K562 (cell line): ENCODE measurements around the gene RNF44. TPM values are rescaled to one million over a fixed set of nuclear protein-coding genes. Genes with fewer than 3 reads are reported as not detected.

ENCODE experiments used
- KAT2B ChIP-seq: IDR thresholded peaks from one replicate; pipeline ENCODE4 v1.6.1; 2012; ENCODE audit warnings: low read depth, mild to moderate bottlenecking, control low read depth, inconsistent platforms, low read length, moderate library complexity
- KDM2B ChIP-seq: fragments of 250-450 bp; sonication (Bioruptor Pico); IDR thresholded peaks from 2 replicates; pipeline ENCODE4 v1.8.0; 2021; ENCODE audit warnings: mild to moderate bottlenecking, moderate library complexity
- ZBTB49 ChIP-seq: sonication (generic); formaldehyde crosslinking; IDR thresholded peaks from 2 replicates; pipeline ENCODE4 v1.8.0; 2022; ENCODE audit warnings: missing genetic modification reagents, mild to moderate bottlenecking, borderline replicate concordance
- polyA plus RNA-seq, 8 experiments: library from polyadenylated mRNA; depleted of rRNA in 4 of 8; stranded (reverse) in 5 of 8; unstranded in 3 of 8; fragments of >200 nt; fragmentation: Nextera tagmentation in 2 of 8; fragmentation: Illumina TruSeq in 1 of 8; extraction: Ambion mirVana in 2 of 8; extraction: Trizol in 1 of 8; gene quantifications; 2 replicates each; pipeline versions ENCODE4 v1.2.1 to v1.2.3, GENCODE V29; 2011 to 2014; ENCODE audit warnings: inconsistent platforms in 1 of 8, missing spikeins in 1 of 8
- total RNA-seq, 7 experiments: library from RNA; depleted of rRNA in 6 of 7; stranded (reverse); fragments of >200 nt in 6 of 7; fragmentation: Illumina TruSeq in 2 of 7; extraction: Trizol in 2 of 7; gene quantifications; 2 replicates each; pipeline versions ENCODE4 v1.2.1 to v1.2.3, GENCODE V29; 2011 to 2021; ENCODE audit warnings: low replicate concordance in 1 of 7
- TF ChIP-seq, protein P1 (sequence below): fragments of 200-600 bp; sonication (generic); IDR thresholded peaks from one replicate; pipeline ENCODE4 v1.6.1; 2012; ENCODE audit warnings: mild to moderate bottlenecking, low read depth, low read length, inconsistent platforms
- TF ChIP-seq, protein P2 (sequence below), 2 experiments: fragments of 450-650 bp; formaldehyde crosslinking in 1 of 2; IDR thresholded peaks; 2 replicates each; pipeline versions ENCODE4 v1.4.0 to v1.6.1; 2014 to 2020; ENCODE audit warnings: mild to moderate bottlenecking in 2 of 2, borderline replicate concordance in 1 of 2, low read depth in 1 of 2

The RNF44 gene
- total and polyA plus RNA-seq, 9 of the 15 experiments (the other 6 are each of a cell fraction or from before 2014, with no cell fraction given) = 1.6 to 82.6 (median 7.4) TPM

DNA sequence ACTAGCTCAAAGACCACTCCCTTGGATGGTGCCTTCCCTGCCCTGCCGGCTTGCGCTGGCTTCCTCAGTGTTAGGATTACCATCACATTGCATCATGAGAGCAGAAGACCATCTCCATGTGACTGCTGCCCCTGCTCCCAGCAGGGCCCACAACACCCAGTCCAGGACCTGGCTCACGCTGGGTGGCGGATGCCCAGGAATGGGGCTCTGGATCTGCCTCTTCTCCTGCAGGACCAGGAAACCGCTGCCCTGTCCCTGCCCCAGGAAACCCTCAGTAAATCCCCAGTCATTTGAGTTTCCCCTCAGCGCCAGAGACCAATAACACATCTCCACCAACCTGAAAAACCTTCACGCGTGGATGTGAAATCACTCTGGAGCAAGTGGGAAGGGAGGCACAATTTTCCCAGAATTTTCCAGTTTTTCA, 3.3 kb upstream of the RNF44 start (continued):
- no peak for TF ChIP-seq ZBTB49 (CRISPR knock-in tag)
- no peak for TF ChIP-seq KAT2B
- TF ChIP-seq, protein P1, sequence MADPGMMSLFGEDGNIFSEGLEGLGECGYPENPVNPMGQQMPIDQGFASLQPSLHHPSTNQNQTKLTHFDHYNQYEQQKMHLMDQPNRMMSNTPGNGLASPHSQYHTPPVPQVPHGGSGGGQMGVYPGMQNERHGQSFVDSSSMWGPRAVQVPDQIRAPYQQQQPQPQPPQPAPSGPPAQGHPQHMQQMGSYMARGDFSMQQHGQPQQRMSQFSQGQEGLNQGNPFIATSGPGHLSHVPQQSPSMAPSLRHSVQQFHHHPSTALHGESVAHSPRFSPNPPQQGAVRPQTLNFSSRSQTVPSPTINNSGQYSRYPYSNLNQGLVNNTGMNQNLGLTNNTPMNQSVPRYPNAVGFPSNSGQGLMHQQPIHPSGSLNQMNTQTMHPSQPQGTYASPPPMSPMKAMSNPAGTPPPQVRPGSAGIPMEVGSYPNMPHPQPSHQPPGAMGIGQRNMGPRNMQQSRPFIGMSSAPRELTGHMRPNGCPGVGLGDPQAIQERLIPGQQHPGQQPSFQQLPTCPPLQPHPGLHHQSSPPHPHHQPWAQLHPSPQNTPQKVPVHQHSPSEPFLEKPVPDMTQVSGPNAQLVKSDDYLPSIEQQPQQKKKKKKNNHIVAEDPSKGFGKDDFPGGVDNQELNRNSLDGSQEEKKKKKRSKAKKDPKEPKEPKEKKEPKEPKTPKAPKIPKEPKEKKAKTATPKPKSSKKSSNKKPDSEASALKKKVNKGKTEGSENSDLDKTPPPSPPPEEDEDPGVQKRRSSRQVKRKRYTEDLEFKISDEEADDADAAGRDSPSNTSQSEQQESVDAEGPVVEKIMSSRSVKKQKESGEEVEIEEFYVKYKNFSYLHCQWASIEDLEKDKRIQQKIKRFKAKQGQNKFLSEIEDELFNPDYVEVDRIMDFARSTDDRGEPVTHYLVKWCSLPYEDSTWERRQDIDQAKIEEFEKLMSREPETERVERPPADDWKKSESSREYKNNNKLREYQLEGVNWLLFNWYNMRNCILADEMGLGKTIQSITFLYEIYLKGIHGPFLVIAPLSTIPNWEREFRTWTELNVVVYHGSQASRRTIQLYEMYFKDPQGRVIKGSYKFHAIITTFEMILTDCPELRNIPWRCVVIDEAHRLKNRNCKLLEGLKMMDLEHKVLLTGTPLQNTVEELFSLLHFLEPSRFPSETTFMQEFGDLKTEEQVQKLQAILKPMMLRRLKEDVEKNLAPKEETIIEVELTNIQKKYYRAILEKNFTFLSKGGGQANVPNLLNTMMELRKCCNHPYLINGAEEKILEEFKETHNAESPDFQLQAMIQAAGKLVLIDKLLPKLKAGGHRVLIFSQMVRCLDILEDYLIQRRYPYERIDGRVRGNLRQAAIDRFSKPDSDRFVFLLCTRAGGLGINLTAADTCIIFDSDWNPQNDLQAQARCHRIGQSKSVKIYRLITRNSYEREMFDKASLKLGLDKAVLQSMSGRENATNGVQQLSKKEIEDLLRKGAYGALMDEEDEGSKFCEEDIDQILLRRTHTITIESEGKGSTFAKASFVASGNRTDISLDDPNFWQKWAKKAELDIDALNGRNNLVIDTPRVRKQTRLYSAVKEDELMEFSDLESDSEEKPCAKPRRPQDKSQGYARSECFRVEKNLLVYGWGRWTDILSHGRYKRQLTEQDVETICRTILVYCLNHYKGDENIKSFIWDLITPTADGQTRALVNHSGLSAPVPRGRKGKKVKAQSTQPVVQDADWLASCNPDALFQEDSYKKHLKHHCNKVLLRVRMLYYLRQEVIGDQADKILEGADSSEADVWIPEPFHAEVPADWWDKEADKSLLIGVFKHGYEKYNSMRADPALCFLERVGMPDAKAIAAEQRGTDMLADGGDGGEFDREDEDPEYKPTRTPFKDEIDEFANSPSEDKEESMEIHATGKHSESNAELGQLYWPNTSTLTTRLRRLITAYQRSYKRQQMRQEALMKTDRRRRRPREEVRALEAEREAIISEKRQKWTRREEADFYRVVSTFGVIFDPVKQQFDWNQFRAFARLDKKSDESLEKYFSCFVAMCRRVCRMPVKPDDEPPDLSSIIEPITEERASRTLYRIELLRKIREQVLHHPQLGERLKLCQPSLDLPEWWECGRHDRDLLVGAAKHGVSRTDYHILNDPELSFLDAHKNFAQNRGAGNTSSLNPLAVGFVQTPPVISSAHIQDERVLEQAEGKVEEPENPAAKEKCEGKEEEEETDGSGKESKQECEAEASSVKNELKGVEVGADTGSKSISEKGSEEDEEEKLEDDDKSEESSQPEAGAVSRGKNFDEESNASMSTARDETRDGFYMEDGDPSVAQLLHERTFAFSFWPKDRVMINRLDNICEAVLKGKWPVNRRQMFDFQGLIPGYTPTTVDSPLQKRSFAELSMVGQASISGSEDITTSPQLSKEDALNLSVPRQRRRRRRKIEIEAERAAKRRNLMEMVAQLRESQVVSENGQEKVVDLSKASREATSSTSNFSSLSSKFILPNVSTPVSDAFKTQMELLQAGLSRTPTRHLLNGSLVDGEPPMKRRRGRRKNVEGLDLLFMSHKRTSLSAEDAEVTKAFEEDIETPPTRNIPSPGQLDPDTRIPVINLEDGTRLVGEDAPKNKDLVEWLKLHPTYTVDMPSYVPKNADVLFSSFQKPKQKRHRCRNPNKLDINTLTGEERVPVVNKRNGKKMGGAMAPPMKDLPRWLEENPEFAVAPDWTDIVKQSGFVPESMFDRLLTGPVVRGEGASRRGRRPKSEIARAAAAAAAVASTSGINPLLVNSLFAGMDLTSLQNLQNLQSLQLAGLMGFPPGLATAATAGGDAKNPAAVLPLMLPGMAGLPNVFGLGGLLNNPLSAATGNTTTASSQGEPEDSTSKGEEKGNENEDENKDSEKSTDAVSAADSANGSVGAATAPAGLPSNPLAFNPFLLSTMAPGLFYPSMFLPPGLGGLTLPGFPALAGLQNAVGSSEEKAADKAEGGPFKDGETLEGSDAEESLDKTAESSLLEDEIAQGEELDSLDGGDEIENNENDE = no peak
- TF ChIP-seq, protein P2, sequence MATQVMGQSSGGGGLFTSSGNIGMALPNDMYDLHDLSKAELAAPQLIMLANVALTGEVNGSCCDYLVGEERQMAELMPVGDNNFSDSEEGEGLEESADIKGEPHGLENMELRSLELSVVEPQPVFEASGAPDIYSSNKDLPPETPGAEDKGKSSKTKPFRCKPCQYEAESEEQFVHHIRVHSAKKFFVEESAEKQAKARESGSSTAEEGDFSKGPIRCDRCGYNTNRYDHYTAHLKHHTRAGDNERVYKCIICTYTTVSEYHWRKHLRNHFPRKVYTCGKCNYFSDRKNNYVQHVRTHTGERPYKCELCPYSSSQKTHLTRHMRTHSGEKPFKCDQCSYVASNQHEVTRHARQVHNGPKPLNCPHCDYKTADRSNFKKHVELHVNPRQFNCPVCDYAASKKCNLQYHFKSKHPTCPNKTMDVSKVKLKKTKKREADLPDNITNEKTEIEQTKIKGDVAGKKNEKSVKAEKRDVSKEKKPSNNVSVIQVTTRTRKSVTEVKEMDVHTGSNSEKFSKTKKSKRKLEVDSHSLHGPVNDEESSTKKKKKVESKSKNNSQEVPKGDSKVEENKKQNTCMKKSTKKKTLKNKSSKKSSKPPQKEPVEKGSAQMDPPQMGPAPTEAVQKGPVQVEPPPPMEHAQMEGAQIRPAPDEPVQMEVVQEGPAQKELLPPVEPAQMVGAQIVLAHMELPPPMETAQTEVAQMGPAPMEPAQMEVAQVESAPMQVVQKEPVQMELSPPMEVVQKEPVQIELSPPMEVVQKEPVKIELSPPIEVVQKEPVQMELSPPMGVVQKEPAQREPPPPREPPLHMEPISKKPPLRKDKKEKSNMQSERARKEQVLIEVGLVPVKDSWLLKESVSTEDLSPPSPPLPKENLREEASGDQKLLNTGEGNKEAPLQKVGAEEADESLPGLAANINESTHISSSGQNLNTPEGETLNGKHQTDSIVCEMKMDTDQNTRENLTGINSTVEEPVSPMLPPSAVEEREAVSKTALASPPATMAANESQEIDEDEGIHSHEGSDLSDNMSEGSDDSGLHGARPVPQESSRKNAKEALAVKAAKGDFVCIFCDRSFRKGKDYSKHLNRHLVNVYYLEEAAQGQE (IDR thresholded peaks at IDR 0.05; ENCODE audit: borderline replicate concordance) = peak; percentile 92
- TF ChIP-seq, protein P2 (CRISPR knock-in tag; IDR thresholded peaks at IDR 0.05; ENCODE audit: low read depth) = no peak; the same call in 1 of the 2 replicates
- no peak for TF ChIP-seq KDM2B (CRISPR knock-in tag)
